T-helper 2 cell (primary cell): ENCODE measurements around the gene FKBP8.
A peak's percentile ranks its signal among the peaks of the same experiment; 100 is the strongest.

Experiments
- DNase-seq, 5 experiments: peaks; one replicate each; pipeline versions ENCODE4 v3.0.0 to v3.0.0-alpha.2; 2012 to 2022

Gene FKBP8

DNA sequence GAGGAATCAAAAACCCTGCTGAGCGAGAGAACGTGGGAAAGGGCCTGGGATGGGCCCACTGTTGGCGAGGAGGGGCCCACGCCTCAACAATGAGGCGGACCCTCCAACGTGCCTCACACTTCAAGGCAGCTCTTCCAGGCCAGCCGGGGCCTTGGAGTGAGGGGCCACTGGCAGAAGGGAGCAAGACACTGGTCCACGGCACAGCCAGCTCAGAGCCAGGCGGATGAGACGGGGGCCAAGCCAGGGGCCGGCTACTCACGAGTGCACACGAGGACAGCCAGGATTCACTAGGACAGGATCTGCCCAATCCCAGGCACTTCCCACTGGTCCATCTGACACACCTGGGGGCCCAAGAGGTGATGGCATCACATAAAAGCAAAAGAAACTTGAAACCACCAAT, 42.0 kb downstream of the FKBP8 start:
- no peak for DNase-seq

DNA sequence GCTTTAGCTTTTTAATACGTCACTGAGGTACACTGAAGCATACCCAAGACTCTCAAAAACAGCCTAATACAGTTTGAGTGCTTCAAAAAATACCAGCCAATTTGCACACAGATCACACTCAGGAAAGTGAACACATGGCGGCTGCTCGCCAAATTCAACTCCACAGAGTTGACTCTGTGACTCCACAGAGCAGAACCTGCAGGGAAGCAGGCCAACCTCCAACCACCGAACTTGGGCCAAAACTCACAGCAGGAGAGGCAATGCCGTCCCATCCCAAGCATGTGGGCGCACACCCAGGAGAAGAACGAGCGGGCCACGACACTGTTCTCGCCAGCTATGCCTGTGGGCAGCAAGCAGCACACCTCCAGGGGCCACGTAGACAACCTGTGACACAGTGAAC, 42.6 kb downstream of the FKBP8 start:
- no peak for DNase-seq

DNA sequence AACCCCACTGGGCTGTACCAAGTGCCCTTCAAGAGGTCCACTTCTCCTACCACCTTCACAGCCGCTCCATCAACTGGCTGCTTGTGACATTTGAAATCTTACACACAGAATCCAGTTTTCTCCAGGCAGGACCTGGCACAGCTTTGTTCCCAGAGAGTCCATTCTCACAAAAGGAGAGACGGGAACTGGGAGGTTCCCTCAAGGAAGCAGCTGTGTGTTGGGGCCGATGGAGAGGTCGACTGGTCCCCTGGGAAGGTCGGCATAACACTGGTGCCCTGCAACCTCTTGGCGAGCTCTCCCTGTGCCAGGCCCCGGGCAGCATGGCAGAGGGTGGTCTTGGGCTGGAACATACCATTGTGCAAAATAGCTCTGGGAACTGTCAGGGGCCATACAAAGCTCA, 43.0 kb downstream of the FKBP8 start:
- no peak for DNase-seq

DNA sequence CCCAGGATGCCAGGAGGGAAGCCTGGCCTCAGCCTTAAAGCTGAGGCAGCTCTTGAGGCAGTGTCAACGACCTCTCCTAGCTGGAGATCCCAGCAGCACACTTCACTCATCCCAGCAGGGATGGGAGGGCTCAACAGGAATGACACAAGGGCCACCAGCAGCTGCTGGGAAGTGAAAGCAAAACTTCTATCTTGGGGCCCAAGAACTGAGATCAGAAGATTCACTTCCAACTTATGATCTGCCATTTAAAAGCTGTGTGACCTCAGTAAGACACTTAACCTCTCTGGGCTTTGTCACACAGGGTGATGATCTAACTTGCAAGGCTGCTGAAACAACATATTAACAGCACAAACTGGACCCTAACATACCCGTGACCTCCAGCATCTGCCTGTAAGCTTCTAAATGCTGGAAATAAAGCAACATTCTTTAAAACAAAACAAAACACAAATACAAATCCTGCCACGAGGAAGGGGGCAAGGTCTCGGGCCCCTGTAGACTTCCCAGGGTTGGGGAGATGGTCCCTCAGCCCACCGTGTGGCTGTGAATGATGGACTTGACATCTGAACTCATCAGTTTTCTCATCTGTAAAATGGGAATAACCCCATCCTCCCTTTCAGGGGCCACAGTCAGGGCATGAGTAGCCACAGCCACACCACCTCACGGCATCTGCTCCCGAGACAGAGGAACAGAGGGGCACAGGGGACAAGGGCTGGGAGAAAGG, 44.2 kb downstream of the FKBP8 start:
- DNase-seq: no peak

DNA sequence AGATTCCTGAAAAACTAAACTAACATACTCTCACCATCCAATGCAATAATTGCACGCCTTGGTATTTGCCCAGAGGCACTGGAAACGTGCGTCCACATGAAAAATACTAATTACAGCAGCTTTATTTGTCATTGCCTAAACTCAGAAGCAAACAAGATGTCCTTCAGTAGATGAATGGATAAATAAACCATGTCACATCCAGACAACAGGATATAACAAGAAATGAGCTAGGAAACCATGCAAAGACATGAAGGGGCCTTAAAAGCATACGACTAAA, 46.5 kb downstream of the FKBP8 start:
- no peak for DNase-seq

DNA sequence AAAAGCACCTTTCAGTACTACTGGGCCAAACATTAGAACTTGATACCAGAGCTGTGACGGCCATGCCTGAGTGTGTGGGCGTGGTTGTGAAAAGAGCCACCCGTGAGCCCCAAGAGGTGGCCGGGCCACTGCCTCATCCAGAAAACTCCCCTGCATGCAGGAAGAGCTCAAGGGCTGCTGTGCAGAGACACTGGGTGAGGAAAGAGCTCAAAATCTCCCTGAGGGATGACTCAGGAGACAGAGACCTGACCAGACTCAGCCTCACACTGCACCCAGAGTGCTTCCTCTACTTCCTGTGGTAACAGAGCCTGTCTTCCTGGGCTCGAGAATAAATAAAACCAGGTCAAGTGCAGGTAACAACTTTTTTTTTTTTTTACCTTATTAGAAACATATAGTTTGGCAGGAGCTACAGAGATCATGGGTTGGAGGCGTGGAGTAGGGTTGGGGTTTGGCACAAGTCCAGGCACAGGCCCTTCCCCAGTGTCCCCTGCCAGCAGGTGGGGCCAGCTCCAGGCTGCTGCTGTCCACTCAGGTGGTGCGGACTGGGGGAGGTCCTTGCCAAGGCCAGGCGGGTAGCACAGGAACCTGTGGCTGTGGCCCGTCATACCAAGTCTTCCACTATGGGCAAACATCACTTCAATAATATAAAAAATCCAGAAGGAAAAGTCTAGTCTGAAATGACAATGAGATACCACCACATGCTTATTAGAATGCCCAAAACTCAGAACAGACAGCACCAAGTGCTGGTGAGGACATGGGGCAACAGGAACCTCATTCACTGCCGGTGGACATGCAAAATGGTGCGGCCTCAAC, 47.0 kb downstream of the FKBP8 start:
- DNase-seq: peak in 3 of 5 experiments; percentile 48 to 94 (median 79)

DNA sequence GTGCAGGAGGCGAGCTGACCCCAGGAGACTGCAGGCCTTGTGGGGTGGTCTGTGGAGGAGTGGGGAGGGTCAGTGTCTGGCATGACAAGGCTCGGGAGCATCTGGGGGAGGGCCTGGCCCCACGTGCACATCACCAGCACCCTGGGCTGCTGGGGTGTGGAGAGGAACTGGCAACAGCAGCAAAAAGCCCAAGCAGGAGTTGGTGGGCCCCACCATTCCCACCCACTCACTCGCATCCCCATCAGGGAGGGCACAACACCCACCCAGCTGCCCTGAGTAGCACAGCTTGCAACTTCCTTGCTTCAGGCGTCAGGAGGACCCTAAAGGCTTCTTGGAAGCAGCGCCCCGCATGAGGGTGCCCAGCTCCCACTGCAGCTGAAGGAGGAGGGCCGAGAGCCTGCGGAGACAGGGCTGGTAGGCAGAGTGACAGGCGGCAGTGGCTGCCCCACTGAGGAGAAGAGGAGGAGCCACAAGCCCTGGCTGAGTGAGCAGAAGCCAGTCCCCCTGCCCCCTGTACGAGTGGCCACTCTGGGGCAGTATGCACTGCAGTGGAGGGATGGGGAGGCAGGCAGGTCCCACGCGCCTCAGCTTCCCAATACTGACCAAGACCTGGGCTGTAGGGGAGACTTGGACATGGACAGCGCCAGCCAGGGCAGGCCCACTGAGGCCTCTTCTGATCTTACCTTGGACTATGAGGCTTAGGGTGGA, 48.0 kb downstream of the FKBP8 start:
- no peak for DNase-seq

DNA sequence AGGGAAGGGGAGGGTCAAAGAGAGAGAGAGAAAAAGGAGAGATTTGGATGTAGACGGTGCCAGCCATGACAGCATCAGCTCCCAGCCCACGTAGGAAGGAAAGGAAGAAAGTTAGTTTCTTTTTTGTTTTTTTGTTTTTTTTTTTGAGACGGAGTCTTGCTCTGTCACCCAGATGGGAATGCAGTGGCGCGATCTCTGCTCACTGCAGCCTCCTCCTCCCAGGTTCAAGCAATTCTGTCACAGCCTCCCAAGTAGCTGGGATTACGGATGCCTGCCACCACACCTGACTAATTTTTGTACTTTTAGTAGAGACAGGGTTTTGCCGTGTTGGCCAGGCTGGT, 49.1 kb downstream of the FKBP8 start:
- peak in 1 of 5 experiments; percentile 70 for DNase-seq

DNA sequence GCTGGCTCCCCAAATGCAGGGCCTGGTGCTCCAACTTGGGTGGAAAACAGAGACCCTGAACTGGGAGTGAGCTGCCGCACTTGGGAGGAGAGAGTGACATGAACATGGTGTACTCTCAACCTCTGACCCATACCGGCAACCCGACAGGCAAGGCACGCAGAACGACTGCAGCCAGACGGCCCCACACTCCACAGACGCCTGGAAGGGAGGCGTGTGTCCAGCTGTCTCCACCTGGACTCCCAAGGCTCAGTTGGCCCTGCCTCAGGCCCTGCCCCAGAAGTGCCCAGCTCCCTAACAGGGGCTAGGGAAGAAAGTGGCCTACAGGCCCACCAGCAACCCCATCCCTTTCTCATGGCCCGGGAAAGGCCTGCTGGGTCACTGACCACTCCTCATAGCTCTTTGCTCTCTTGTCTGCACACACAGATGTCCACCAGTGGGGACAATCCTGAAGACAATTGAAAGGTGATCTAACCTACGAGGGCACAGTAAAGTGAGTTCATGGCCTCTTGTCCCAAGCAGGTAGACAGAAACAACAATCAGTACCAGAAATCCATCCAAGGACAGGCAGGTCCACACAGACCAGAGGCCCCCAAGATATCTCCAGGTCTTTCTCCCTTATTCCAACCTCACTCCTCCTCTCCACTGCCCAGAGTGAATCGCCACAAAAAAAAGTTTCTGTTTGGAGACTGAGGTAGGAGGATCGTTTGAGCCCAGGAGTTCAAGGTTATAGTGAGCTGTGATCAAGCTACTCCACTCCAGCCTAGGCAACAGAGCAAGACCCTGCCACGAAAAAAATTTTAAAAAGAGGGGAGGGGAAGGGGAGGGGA, 49.7 kb downstream of the FKBP8 start:
- DNase-seq: no peak

DNA sequence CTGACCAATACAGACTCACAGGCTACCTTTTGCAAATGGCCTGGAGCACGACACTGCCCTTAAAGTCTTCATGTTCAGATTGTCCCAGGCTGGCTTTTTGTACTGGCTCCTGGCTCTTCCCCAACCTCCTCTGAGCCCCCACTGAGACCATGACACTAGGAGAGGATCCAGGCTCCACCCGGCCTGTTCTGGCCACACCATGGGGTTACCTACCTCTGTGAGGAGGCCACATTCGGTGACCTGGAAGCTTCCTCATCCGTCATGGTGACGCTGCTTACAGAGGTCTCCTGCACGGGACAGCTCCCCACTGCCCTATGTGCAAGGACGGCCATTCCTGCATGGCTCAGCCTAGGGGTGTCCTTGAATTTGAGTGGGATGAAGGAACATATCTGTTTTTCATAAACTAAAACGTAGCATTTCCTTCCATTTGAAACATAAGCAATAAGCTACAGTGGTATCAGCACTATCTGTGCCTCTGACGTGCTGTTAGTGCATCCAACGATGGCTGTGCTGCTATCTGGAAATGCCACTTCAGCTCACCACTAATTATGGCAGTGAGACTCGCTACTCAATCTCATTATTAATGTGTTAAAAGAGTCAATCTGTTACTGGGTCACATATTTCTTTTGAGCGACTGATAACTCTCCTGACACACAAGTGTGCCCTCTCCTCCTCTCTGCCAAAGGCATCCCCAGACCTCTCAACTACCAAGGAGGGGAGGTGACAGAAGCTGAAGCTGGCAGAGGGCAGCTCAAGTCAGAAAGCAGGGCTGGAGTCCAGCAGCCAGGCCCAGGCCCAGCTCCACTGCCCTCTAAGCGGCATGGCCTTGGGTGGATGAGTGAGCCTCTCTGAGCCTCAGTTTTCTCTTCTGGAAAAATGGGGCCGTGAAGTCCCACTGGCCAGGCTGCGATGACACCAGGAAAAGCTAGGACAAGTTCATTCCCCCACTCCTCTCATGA, 51.1 kb downstream of the FKBP8 start:
- DNase-seq: no peak

DNA sequence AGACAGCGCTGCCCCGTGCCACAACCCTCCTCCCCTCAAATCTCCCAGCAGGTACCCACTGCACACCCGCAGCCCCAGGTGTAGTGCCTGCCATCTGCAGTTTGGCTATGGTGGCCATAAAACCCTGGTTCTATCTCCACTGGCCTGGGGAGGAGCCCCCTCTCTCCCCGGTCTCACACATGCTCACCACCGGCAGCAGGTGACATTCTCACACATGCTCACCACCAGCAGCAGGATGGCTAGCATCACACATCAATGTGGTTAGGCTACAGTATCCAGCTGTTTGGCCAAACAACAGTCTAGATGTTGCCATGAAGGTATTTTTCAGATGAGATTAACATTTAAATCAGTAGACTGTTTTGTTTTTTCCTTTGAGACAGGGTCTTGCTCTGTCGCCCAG, 52.6 kb downstream of the FKBP8 start:
- peak in 1 of 5 experiments; percentile 69 for DNase-seq

DNA sequence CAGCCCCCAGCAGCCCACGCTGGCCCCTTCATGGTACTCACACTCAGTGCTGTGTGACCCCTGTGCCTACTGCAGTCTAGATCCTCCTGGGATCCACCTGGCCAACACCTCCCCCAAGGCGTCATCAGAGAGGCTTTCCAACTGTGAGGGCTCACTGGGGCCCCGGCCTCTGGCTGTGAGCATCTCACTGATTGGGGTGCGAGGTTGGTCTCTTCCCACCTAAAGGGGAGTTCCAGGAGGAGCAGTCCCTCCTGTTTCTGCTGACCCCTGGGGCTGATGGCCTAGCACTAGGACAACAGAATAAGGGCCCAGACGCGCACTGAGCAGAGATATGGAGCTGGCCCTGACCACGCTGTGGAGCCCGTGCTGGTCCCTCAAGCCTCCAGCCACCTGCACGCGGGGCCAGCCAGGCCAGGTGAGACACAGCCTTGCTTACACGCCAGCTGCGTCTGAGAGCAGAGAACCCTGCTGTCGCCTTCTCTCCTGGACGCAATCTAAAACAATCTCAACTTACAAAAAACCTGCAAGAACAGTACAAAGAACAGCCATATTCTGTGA, 53.7 kb downstream of the FKBP8 start:
- no peak for DNase-seq

DNA sequence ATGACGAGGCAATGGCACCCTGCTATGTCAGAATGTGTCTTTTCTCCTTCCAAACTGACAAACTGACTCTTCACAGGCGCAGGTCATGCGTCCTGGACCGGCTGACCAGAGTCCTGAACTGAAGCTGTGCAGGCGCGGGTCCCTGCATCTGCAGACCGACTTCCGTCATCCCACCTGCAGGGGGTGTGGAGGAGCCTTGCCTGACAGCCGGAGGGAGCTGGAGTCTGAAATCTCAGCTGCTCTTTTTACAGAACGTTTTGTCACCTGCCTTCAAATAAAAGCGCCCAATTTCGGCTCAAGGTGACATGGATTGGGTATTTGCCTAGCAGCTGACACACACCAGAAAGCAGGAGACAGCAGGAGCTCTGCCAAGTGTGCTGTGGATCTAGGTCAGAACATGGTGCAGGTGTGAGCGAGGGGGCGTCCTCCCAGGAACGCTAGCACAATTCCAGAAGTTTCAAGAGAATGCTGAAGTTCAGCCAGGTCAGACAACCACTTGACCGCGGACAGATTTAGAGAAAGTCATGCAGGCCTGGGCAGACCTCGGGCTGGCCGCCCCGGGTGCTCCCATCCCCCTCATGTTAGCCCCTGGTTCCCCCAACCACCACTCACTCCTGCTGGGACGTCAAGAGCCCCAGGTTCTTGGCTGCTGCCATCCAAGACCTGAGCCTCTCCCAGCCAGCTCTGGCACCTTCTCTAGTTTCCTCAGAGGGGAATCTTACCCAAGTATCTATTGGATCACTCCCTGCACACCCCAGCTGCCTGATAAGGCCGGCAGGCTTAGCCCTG, 54.3 kb downstream of the FKBP8 start:
- DNase-seq: no peak

DNA sequence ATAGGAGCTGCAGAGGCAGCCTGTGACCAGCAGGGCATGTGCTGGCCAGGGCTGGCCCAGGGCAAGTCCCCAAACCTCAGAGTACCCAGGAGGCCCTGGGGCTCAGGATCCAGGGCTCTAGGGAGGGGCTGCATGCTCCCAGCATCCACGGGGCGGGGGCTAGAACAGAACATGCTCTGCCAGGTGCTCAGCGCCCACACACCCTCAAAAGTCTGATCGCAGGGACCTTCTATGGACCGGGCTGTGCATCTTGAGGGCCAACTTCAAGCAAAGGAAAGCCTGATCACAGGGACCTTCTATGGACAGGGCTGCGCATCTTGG, 55.0 kb downstream of the FKBP8 start:
- peak in 1 of 5 experiments; percentile 18 for DNase-seq

DNA sequence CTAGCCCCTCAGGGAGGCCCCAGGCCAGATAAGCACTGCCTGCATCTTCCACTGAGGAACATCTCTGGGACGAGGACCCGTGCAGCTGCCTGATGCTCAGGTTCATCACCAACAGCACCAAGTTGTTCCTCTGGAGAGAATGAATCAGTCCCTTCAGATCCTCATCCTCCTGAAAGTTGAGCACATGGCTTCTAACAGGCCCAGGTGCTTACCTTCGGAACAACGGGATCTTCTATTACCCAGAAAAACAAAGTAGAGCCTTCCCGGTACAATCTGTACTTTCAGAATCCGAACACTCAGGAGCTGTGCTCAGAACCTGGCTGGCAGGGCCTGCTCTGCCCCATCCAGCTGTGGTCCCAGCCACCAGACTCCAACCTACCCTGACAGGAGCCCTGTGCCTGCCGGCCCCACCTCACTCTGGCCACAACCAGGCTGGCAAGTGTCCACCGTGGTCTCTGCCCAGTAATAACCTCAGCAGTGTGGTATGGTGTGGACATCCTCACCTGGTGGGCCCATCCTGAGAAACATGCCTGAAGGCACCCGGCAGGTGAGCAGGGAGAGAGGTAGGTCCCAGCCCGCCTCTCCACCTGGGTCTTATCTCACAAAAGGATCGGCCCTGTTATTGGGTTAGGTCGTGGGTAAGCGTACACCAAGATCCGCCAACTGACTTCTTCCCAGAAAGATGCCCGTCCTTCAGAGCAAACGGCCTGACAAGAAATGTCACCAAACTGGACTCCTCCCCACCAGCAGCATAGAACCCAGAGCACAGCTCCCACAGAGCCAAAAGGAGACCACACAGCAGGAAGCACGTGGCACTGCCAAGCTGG, 55.6 kb downstream of the FKBP8 start:
- no peak for DNase-seq

DNA sequence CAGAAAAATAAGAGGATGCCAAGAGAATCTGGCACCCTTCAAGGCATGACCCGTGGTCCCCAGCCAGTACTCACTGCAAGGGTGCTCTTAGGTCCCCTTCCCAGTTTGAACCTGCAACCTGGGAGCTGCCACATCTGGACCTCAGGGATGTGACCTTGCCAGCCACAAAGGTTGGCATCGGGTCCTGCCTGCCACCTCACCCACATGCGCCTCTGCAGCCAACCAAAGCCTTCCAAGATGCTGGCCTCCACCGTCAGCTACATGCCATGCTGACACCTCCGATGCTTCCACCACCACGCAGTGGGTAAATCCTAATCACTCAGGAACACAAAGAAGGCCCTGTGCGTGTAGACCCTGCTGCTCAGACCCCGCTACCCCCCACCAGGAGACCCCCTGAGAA, 56.6 kb downstream of the FKBP8 start:
- DNase-seq: no peak

DNA sequence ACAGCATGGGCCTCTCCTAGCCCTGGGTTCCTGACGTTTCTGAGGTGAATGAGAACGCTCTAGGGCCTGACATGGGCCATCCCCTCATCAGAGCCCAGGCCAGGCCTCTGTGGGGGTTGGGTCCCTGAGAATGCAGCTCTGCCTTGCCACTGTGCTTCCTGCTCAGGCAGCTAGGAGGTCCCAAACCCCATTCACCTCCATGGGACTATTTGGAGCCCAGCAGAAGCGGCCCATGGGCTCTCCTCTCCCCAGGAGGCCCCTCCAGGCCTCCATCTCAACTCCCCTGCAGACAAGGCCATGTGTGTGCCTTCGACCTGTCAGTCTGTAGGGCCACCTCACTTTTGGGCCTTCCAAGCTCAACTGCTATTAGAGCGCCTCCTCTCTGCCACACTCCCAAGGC, 58.4 kb downstream of the FKBP8 start:
- DNase-seq: no peak

DNA sequence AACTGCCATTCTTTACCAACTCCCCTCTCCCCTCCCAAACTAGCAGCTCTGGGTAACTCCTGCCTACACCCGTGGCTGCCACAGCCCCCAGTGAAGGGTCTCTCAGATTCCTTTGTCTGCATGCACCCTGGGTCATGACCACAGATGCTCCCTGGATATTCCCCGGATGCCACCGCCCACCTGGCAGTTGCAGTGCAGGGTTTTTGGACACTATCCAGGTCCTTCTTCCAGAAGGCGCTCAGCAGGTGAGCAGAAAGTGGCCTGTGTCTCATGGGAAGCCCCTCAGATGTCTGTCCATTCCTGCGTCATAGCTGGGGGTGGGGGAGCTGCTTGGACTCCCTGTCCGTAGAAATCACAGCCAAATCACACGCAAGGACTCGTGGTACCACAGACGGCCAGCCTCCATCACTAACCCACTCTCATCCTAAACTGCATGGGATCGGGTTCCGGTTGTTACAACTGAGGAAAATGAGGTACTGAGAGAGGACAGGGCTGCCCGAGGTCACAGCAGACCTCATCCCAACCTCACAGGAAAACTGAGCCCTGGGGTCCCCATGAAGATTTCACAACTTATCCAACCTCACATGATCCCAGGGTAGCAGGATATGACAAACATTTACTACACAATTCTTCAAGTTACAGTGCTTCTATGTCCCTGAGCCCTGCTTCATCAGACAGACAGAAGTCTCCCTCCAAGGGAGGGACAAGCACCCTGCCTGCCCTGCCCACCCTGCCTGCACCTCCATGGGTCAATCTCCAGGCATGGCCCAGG, 60.1 kb downstream of the FKBP8 start:
- DNase-seq: no peak
